Muscle of back (tissue), 11 donors: Measurements from ENCODE around the gene ZBED2. TPM values are rescaled to one million over a fixed set of nuclear protein-coding genes. Genes with fewer than 3 reads are reported as not detected.
"Not testable (repeated sequence)": the region's sequence is repeated elsewhere in the genome, so short reads cannot be mapped to it uniquely, and the experiment has no call there.

Experiments
- DNase-seq, 3 donors: peaks; one replicate each; pipeline versions ENCODE4 v3.0.0 to v3.0.0-alpha.2; 2013
- polyA plus RNA-seq, 10 donors: library from polyadenylated mRNA; unstranded; fragments of 120-200 nt; gene quantifications; one replicate each; pipeline ENCODE4 v1.2.1, GENCODE V29; 2013; ENCODE audit not compliant: insufficient read length in 10 of 10

Gene ZBED2
- polyA plus RNA-seq, 10 donors = 0.07 to 0.08 TPM; not detected in 8

- DNase-seq = no peak
These were observed 23.2 kb downstream of the ZBED2 start for GRCh38 chr3:111571907-111572460.

- no peak for DNase-seq
These were observed 23.9 kb downstream of the ZBED2 start for GRCh38 chr3:111571282-111571681.

- no peak for DNase-seq
These were observed 24.6 kb downstream of the ZBED2 start for GRCh38 chr3:111570404-111571030.

- DNase-seq = no peak
These were observed 26.2 kb downstream of the ZBED2 start for GRCh38 chr3:111568911-111569310.

- no peak for DNase-seq
These were observed 26.8 kb downstream of the ZBED2 start for GRCh38 chr3:111568355-111568754.

GRCh38 chr3:111566844-111567243 is 28.3 kb downstream of the ZBED2 start:
- no peak for DNase-seq

GRCh38 chr3:111561902-111562301 is 33.2 kb downstream of the ZBED2 start:
- DNase-seq = not testable (repeated sequence)

GRCh38 chr3:111548756-111549155 is 46.4 kb downstream of the ZBED2 start:
- DNase-seq = no peak

- DNase-seq = no peak
These were observed 47.1 kb downstream of the ZBED2 start for GRCh38 chr3:111548092-111548491.

- DNase-seq = no peak
These were observed 47.5 kb downstream of the ZBED2 start for GRCh38 chr3:111547631-111548030.

GRCh38 chr3:111545349-111545748 is 49.8 kb downstream of the ZBED2 start:
- no peak for DNase-seq

Other genes with a start within 250 kb of the ZBED2 start
- 1 to 10 TPM in 2 of 10 donors, under 1 TPM in 8; 0.15 to 5.7 (median 0.45) TPM for gene CD96, start 53.1 kb downstream of the ZBED2 start, polyA plus RNA-seq
- 1 to 10 TPM in 2 of 10 donors, under 1 TPM in 8; 0.62 to 1.1 (median 0.86) TPM for gene PLCXD2, start 79.3 kb upstream of the ZBED2 start, polyA plus RNA-seq